ENCODE data around the gene SCO2.

SCO2 gene

DNA sequence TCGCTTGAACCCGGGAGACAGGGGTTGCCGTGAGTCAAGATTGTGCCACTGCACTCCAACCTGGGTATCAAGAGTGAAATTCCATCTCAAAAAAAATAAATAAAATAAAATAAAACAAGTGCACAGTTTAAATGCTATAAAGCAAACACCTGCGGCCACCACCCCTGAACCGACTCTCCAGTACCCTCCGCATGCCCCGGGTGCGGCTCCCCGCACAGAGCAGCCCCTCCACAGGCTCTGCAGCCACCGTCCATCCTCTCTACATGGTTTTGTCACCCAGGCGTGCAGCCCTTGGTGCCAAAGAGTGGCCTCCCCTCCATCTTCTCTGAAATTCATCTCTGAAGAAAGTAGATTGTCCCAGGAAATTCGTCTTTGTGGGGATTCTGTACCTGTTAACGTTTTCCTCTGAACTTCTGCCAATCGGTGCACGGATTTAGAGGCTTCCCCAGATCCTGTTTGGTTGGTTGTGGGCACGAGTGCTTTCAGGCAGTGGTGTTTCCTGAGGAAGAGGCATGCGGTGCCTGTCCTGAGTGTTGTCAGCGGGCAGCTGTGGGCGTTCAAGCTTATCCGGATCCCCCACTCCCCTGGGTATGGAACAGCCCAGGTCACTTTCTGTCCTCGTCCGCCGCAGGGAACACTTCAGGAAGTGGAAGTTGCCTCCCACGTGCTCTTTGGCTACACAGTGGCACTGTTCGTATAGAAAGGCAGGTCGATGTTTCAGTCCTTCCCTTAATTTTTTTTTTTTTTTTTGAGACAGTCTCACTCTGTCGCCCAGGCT, 34.7 kb downstream of the SCO2 start:
- peak; percentile 66 for DNase-seq

DNA sequence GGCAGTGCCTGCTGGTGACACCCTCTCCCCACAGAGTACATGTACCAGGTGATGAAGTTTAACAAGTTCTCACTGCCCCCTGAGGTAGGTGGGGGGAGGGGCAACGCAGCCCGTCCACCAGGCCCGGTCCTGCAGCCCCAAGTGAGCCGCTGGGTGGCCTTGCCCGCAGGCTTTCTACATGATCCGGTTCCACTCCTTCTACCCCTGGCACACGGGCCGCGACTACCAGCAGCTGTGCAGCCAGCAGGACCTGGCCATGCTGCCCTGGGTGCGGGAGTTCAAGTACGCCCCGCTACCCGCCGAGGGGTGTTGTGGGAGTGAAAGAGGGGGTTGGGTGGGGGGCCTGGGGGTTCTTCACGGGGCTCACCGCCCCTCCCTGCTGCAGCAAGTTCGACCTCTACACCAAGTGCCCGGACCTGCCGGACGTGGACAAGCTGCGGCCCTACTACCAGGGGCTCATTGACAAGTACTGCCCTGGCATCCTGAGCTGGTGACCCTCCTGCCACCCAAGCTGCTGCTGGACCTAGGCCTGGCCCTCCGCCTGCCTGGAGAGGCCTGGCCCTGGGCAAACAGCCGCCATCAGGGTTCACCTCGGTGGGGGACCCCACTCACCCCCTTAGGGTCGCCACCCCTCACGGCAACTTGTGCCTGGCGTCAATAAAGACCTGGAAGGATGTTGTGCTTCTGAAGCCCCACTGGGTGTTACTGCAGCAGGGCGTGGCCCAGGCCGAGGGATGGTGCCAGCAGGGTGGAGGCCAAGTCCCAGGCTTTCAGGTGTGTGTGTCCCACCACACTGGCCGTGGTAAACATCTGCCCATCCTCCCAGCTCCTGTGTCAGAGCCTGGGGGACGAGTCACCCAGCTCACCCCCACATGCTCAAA, 35.8 kb downstream of the SCO2 start:
- no peak for DNase-seq

DNA sequence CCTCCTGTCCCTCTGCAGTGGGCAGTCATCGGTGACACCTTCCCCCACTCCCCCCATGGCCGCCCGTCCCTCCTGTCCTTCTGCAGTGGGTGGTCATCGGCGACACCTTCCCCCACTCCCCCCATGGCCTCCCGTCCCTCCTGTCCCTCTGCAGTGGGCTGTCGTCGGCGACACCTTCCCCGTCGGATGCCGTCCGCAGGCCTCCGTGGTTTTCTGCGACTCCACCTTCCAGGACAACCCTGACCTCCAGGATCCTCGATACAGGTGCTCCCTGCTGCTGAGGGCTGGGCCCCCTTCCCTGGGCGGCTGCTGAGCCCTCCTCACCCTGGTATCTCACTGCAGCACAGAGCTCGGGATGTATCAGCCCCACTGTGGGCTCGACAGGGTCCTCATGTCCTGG, 36.5 kb downstream of the SCO2 start:
- no peak for DNase-seq

DNA sequence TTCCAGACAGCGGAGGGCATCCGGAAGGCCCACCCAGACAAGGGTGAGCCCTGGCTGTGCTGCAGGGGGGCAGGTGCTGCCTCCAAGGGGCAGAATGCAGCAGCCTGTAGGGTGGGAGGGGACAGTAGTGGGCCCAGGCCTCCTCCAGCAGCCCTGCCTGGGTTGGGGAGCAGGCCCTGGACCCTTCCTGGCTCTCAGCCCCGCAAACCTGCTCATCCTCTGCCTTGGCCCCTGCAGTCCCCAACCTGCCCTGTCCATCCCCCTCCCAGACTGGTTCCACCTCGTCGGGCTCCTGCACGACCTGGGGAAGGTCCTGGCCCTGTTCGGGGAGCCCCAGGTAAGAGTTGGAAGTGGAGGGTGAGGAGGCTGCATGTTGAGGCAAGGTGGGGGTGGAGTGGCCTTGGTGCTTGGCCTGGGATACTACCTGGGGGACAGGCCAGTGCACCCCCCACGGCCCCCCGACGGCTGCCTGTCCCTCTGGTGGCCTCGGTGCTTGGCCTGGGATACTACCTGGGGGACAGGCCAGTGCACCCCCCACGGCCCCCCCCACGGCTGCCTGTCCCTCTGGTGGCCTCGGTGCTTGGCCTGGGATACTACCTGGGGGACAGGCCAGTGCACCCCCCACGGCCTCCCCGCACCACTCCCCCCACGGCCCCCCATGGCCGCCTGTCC, 37.3 kb downstream of the SCO2 start:
- DNase-seq: no peak

DNA sequence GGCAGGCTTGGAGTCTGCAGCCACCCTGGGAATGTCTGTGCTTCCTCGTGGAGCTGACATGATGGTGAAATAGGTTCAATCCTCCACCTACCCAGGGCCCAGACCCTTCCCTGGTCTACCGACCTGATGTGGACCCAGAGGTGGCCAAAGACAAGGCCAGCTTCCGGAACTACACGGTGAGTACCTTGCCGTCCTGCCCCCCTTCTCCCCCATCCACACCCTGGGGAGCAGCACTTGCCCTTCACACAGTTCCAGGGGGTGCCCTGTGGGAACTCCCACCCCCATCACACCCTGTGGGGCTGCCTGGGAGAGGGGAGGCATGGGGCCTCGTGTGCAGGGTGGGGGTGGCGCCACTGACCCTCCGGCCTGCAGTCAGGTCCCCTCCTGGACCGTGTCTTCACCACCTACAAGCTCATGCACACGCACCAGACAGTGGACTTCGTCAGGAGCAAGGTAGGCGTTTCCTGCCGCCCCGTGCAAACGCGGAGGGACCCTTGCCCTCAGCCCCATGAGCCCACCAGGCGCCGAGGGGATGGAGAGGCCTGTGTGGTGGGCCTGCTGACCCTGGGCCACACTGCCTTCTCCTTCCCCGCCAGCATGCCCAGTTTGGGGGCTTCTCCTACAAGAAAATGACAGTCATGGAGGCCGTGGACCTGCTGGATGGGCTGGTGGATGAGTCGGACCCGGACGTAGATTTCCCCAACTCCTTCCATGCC, 38.0 kb downstream of the SCO2 start:
- no peak for DNase-seq

DNA sequence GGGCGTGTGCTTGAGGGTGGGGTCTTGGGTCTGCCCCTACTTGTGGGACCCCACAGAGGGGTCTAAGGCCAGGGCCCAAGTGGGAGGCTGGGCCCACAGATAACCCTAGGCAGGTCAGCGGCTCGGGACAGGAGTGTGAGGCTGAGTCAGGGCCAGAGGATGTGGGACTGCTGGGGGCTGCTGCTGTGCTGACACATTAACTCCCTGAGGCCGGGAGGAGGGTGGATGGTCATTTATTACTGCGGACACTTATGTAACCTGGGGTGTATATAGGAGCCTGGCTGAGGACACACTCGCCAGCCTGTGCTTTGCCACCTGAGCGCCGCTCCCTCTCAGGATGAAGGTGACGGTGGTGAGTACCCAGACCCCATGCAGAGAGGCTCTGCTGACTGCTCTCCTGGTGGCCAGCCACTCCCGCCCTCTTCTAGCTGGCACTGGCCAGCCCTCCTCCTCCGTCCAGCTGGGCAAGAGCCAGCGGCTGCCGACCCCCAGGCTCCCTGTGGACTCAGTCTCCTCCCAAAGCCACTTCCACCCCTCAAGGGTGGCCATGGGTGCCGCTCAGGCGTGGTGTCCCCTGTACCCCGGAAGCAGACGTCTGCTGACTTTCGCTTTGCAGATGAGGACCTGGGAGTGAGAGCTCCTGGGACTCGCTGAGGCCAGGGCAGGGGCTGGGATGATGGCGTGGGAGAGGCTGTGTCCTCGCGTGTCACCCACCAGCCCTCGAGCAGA, 38.7 kb downstream of the SCO2 start, which contains the start of gene MIOX:
TSS of gene MIOX (plus strand) at position 299 of the 729 bp plus-strand sequence. CDS start at position 338, 39 bp downstream.
- no peak for DNase-seq

DNA sequence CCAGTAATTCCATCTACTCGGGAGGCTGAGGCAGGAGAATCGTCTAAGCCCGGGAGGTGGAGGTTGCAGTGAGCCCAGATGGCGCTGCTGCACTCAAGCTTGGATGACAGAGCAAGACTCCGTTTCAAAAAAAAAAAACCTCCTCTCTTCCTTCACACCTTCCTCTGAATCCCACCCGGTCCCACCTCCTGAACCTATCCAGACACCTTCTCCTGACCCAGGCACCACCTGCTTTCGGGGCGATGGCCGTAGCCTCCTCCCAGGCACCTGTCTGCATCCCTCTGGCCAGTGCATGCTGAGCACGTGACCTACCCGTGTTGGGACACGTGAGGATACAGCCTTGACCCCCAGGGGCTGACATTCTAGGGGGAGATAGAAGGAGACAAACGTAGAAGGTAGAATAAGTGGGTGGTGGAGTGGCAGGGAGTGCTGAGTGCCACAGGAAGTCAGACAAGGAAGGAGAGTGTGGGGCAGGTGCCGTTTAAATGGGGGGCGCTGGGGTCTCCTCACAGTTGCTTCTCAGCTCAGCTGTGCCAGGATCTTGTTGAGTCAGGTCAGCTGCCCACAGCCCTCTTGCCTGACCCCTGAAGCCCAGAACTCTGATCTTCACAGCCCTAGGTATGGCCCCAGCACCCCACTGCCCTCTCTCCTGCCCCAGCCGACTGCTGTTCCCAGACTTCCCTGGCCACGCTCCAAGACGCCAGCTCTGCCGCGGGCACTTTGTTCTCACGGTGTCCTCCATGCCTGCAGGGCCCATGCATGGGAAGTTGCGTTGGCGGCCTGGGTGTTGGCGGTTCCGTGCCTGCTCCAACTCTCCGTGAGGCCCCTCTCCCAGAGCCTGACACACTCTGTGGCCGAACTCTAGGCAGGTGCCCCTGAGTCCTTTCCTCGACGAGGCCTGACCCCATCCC, 39.9 kb downstream of the SCO2 start:
- no peak for DNase-seq

DNA sequence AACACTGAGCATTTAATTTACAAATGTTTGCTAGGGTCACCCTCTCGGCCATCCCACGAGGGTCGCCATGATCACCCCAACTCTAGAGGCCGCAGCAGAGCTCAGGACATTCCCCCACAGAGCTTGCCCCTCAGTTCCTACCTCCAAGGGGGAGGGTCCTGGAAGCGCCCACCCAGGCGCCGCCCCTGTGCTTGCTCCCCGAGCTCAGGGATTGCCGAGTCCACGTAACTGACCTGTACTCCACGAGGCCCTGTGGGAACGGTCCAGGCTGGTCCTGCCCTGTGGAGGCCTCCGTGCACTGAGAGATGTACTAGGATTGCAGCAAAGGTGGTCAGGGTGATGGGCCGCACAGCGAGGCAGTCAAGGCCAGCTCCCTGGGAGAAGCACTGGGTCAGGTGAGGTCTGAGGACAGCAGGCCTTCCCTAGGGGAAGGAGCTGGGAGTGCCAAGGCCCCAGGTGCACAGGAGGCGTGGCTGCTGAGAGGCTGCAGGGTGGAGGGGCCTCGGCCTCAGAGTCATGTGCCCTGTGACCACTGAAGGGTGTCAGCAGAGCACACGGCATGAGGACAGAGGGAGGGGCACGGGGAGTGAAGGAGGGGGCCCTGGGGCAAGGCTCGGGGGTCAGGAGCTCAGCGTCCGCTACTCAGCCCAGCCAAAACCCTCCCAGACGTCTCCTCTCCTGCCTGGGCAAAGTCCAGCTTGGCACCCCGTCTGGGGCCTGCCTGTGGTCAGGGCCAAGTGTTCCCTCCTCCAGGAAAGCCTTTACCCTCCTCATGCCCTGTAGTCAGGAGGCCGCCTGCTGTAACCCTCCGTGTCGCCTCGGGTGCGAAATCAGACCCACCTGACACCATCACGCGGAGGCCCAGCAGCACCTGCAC, 41.2 kb downstream of the SCO2 start:
- no peak for DNase-seq

DNA sequence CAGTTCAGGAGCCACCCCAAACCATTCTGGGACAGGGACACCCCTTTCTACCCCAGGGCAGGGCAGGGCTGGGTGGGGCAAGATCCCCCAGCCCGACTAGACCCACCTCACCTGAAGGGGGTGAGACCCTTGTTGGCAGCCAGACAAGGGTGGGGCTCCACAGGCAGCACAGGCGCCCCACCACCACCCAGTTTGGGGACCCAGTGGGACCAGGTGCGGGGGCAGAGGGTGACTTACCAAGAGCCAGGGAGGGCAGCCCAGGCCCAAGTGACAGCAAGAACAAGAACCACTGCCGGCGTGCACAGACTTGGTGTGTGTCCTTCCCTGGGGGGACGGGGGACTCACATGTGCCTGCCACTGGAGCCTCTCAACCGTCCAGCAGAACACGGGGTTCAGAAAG, 41.8 kb downstream of the SCO2 start:
- DNase-seq: no peak

DNA sequence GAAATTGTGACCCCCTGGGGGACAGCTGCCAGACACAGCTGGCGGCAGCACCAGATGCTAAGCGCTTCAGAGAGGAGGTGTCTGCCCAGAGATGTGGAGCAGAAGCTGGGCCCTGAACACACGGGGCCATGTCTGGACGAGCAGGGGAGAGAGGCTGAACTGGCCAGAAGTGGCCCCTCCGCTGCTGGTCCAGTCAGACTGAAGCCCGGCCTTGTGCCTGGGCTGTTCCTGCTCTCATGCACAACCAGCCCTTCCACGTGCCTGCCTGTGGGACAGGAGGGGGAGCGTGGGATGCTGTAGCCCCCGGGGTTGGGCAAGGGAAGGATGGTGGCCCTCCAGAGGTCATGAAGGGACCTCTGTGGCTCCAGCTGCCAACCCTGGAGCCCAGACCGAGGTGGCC, 42.3 kb downstream of the SCO2 start:
- DNase-seq: no peak

DNA sequence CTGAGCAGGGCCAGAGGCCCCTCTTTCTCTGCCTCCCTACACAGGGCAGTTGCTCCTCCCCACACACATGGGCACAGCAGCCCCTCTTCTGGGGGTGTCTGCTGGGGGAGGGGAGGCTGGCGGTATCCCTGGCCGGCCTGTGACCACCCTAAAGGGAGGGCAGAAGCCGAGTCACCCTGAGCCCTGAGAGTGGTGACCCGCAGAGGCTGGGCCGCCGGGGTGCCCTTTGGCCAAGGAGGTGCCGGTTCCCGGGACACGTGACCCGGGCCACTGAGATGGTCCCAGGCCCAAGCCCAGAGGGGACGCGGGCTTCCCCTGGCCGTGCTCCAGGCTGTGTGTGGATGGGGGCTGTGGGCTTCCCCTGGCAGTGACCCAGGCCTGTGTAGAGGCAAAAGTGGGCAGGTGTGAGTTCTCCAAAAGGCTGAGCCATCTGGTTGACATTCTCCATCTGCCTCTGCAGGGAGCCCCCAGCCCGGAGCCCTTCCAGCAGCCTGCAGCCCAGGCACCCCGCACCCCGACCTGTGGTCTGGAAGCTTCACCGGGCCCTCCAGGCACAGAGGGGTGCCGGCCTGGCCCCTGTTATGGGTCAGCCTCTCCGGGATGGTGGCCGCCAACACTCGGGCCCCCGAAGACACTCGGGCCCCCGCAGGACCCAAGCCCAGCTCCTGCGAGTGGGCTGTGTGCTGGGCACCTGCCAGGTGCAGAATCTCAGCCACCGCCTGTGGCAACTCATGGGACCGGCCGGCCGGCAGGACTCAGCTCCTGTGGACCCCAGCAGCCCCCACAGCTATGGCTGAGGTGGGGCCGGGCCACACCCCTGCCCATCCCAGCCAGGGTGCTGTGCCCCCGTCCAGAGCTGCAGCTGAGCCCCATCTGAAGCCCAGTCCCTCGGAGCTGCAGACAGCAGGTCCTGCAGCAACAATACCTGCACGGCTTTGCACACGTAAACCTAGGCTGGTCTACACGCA, 43.0 kb downstream of the SCO2 start:
- no peak for DNase-seq

DNA sequence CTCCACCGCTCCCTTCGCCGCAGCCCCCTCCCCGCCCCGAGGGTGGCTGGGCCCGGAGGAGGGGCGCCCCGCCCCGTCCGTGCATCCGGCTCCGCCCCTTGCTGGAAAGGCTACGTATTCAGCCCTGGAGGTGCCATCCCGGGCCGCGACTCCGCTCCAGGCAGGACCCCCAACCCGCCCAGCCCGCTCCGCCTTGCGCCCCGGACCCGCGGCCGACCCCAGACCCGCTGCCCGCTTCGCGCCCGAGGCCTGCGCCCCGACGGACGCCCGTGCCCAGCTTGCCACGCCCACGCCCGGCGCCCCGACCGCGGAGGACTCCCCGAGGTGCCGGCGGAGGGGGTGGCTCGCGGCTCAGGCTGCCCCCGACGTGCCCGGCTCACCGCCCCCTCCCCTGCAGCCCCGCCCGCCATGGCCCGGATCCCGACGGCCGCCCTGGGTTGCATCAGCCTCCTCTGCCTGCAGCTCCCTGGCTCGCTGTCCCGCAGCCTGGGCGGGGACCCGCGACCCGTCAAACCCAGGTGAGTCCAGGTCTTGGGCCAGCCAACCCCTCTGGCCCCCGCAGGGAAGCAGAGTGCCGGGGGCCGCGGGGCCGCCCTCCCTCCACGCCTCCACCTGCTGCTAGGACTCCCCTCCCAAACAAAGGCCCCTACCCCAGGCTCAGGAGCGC, 43.8 kb downstream of the SCO2 start, which contains the start of gene ADM2:
TSS of gene ADM2 (plus strand) at position 104 of the 667 bp plus-strand sequence. CDS start at position 409, 305 bp downstream.
- no peak for DNase-seq

DNA sequence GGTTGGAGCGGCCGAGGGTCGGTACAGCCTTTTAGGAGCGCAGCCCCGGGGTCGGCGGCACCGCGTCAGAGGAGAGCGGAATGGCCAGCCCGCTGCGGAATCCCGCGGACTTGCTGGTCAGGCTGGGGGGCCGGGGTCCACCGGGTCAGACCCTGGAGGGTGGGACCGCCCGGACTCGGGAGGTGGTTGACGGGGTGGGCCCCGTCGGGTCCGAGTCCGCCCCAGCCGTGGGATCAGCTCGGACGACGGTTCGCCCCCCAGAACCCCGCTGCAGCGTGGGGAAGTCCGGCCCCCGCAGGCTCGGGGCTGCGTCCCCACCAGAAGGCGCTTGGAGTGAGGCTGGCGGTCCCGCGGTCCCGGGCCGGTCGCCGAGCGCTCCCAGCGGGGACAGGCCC, 44.4 kb downstream of the SCO2 start:
- no peak for DNase-seq

DNA sequence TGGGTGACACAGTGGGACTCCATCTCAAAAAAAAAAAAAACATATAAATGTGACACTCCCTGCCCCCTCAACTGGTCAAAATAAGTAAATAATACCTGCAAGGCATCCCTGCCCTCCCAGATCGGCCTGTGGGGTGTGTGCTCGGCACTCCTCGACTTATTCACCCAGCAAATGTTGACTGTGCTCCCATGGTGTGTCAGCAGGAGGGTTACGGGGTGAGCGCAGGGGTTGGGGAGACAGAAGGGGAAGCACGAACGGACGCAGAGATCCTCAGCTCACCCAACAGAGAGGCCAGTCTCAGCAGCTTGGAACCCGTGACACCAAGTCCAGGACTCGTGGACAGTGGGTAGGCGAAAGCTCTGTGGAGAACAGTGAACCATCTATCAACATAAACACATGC, 45.7 kb downstream of the SCO2 start:
- DNase-seq: no peak

DNA sequence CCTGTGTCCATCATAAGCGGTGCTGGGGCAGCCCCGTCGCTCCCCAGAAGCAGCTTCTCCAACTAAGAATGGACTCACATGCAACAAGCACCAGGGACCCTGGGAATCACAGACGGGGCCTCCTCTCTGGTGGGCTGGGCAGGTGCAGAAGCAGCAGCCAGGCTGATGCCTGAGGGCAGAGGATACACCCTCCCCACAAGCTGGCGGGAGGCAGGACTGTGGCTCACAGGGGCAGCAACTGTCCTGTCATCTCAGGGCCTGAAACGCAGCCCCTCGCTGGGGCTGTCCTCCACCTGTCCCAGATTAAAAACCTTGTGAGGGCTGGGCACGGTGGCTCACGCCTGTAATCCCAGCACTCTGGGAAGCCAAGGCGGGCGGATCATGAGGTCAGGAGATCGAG, 47.5 kb downstream of the SCO2 start:
- no peak for DNase-seq

DNA sequence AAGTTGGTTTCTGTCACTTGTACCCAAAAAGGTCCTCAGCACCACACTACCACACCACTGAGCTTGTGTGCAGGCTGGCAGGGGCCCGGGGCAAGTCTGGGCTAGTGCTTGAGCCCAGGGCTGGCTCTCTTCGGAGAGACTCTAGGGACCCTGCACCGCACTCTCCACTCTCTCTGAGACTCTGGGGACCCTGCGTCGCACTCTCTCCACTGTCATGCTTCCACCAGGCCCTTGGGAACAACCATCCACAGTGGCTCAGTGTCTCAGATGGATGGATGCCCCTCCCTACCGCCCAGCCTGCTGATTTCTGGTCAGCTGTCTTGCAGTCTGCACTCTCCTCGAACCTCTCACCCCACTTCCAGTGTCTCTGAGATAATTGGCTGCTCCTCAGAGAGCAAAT, 48.5 kb downstream of the SCO2 start:
- no peak for DNase-seq

DNA sequence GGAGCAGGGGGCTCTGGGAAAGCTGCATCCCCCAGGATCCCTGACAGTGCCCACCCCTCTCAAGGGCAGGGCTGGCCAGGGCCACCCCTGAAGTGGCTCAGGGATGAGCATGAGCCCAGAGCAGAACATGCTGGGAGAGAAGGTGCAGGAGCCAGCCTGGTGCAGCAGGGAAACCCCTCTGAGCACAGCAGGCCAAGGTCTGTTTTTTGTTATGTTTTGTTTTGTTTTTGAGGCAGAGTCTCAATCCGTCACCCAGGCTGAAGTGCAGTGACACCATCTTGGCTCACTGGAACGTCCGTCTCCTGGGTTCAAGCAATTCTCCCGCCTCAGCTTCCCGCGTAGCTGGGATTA, 49.8 kb downstream of the SCO2 start:
- DNase-seq: no peak
